Measurements from ENCODE around the gene ACD. TPM values are rescaled to one million over a fixed set of nuclear protein-coding genes. Genes with fewer than 3 reads are reported as not detected.

The ACD gene
- total and polyA plus RNA-seq, 9 of the 15 experiments (the other 6 are each of a cell fraction or from before 2014, with no cell fraction given): 4.2 to 47.4 (median 19.2) TPM

GRCh38 chr16:67704110-67704509 is 44.0 kb upstream of the ACD start (continued):
- TF ChIP-seq MGA (IDR thresholded peaks at IDR 0.05) (no peak), ZFP30 (CRISPR knock-in tag; IDR thresholded peaks at IDR 0.05; ENCODE audit: borderline replicate concordance) (no peak), ZEB2 (IDR thresholded peaks at IDR 0.05) (no peak), FOXM1 (IDR thresholded peaks at IDR 0.05; ENCODE audit: low read depth) (no peak), FOXM1 (CRISPR knock-in tag; IDR thresholded peaks at IDR 0.05; ENCODE audit: low read depth) (no peak), ETS2 (tag; IDR thresholded peaks at IDR 0.05; ENCODE audit: borderline replicate concordance, poor library complexity, severe bottlenecking) (no peak), ZNF407 (IDR thresholded peaks at IDR 0.05; ENCODE audit: low read depth) (no peak)

All from K562 (cell line).